Frontal cortex (tissue), 4 donors: ENCODE data around the gene FBXO3. TPM values are rescaled to one million over a fixed set of nuclear protein-coding genes. Genes with fewer than 3 reads are reported as not detected.

Source experiments
- DNase-seq, 2 donors: peaks; one replicate each; pipeline ENCODE4 v3.0.0; 2012; ENCODE audit warnings: low spot score in 2 of 2
- FAIRE-seq: peaks from 2 replicates; lab custom pipeline; 2012; peaks lifted over from hg19 to GRCh38; lab: Jason Lieb, UNC
- total RNA-seq: library from RNA; depleted of rRNA; stranded (reverse); fragments of >200 nt; gene quantifications from one replicate; pipeline ENCODE4 v1.2.3, GENCODE V29; 2014
- donor health status: control.
- donor health status: control.
- donor health status: control.

FBXO3 gene
- total RNA-seq, 1 donor from 2014 or later = 90.9 TPM

DNA sequence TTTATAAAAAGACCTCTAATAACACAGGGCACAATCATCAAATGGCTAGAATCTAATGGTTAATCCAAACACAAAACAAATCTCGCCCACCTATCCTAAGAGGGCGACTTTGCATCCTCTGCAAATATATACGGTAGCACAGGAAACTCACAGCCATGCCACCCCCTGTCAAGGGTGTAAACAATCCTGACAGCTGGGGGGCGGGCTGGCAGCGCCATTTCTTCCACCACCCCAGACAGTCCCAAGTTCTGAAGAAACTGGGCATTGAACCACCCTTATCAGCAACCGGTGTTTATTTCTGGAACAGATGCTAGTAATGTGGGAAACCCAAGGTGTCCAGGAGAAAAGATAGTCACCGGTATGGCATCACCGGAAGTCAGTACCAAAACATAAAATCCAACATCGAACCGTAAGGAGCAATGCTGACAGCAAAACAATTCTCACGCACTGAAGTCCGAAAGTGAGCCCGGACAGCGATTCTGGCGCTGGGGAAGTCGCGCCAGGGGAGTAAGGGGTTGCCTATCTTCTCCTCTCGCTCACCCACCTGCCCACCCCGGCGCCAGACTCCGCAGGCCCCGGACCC, 825 bp downstream of the FBXO3 start:
- DNase-seq (peak; percentile 29 to 31), FAIRE-seq (no peak)

DNA sequence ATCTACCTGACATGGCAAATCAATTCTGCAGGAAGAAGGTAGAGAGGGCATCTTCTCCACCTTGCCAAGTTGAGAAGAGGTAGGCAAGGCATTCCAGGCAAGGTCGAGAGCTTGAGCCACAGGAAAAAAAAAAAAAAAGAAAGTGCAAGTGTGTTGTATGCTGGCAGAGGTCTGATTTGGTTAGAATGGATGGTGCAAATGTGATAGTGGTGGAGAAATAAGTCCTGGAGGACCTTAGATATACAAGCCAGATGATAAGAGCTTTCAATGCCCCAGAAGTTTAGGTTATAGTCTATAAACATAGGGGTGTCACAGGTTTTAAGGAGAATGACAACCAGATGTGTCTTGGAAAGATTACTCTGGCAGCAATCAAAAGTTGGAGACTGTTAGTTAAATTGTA, 1.4 kb downstream of the FBXO3 start:
- DNase-seq = no peak
- no peak for FAIRE-seq

DNA sequence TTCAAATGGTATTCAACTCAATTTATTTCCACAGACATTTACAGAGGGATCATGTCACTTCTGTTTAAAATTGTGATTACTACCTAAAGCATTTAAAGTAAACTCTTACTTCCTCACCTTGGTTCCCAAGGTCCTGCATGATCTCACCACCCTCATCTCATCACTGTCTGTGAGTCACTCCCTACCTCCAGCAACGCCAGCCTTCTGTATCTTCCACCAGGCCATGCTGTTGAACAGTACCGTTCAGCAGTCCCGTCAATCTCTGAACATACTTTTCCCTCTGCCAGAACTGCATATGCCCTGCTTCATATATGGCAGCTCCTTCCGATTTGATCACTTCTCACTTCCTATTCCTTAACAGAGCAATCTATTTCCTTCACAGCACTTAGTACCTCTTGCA, 2.0 kb downstream of the FBXO3 start:
- DNase-seq (no peak), FAIRE-seq (no peak)

DNA sequence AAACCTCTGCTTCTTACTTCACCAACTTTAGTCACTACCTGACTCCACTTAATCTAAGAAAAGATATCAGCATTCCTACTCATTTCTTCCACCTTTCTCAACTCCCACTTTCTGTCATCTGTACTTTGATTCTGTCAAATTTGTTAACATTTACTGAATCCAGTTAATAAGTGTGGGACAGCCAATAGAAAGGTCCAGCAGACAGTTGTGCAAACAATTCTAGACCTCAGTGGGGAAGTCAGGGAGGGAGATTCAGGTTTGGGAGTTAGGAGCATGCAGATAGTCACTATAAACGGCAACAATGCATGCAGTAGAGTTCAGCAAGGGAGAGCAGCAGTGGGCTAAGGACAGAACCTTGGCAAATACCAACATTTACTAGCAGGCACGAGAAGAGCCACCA, 4.1 kb downstream of the FBXO3 start:
- no peak for DNase-seq
- FAIRE-seq = no peak

DNA sequence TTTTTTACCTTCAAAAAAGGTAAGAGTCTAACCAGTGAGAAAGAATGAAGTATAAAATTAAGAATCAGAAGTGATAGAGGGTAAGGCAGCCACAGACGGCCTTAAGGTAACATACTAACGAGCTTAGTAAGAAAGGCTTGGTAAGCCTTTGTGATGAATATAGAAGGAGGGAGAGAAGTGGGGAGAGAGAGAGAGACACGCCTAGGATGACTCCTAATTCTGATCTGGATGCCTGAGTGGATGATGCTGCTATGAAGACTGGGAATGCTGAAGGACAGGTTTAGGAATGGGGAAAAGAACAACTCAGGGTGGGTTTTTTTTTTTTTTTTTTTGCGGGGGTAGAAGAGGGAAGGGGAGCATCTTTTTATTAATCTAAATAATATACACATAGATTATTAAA, 4.8 kb downstream of the FBXO3 start:
- FAIRE-seq (no peak), DNase-seq (no peak)

DNA sequence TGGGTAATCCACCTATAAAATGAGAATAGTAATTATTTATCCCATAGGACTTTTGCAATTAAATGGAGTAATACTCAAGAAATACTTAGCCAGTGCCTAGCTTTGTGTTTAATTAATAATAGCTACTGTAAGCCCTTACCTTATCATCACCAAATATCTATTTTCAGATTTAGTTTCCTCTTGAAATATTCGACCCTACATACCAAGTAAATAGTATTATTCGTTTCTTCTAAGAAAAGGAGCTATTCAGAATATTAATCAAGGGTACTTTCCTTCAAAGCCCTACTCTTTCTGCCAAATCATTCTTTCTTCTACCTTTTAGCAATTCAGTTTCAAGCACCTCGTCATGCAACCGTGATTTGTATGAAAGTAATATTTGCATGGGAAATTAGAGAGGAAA, 6.7 kb downstream of the FBXO3 start:
- FAIRE-seq (no peak), DNase-seq (no peak)

DNA sequence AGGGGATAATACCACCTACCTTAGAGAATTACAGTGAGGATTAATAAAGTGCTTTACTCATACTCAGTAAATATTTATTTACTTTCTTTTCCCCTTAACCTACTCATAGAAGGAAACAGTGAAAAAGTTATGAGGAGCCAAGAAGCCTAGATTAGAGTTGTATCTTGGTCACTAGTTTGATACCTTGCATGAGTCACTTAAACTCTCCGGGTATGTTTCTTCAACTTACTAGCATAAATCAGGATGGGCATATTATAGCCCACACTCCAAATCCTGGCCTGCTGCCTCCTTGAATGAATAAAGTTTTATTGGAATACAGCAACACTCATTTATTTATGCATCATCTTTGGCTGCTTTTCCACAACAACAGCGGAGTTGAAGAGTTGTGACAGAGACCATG, 8.2 kb downstream of the FBXO3 start:
- DNase-seq = no peak

DNA sequence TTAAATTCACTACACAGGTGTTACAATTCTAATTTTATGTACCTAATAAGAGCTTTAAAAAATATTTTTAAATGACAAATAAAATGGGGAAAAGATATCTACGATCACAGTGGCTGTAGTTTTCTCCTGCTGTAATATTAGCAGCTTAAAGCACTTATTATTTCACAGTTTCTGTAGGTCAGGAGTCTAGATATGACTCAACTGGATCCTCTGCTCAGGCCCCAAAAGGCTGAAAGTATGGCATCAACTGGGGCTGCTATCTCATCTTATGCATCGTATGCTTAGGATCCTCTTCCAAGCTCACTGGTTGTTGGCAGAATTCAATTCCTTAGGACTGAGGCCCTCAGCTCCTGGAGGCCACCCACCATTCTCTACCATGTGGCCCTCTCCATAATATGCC, 12.8 kb downstream of the FBXO3 start:
- DNase-seq (no peak), FAIRE-seq (no peak)

More for the DNA sequence above, 8.2 kb downstream of the FBXO3 start:
- FAIRE-seq = no peak

DNA sequence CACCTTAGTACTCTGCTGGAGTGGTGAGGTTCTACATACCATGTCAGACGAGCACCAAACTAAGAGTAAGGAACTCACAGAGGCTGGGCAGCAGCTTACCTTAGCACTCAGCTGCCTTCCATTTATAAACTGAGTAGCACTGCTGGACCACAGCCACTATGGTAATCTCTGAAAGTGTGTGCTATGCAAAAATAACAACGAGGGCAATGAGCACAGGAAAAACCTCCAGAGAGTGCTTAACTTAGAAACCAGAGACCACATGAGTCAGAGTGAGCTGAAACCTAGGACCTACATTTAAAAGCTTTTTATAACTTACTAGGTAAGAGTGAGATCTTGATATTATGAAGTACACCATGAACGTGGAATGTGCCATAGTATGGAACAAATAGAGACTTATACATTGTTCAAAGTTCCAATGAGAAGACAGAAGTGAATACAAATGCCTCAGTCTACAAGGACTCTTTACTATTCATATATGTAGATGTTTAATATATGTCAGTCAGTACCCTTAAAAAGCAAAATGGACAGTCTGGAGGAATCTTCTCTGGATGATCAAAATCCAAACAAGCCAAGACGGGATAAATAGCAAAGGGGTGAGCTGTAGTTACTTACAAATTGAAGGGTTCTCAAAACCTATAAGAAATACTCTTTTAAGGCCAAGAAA, 20.9 kb downstream of the FBXO3 start:
- FAIRE-seq (no peak), DNase-seq (no peak)

DNA sequence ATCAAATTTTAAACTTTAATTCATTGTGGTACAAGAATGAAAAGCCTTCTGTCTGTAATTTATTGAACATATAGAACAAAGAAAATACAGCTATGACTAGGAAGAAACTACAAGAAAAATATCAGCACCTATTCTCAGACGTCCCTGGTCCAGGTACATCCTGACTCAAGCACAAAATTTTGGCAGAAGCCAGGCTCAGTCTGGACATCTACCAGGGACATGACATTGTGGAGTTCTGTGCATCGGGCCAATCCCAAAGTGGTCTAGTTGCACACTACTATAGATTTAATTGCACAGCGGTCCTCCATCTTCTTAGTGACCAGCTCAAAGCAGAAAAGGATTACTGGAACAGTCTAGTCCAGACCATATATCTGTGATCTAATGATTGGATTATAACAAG, 22.4 kb downstream of the FBXO3 start:
- no peak for DNase-seq
- no peak for FAIRE-seq

DNA sequence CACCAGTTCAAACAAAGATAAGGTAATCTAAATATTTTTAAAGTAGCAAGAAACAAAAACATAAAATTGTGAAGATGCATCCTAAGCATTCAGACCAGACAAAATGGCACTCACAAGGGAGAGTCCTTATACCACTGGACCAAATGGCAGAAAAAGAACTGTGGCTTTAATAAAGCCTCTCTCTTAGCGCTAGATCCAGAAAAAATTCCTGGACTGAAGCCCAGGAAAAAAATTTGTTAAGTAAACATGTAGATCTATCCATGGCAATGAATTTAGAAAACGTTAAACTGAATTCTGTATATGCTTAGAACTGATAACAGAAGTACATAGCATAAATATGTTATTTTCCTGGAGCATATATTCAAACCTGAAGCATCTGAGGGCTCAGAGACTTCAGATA, 26.3 kb downstream of the FBXO3 start:
- FAIRE-seq = no peak
- no peak for DNase-seq

DNA sequence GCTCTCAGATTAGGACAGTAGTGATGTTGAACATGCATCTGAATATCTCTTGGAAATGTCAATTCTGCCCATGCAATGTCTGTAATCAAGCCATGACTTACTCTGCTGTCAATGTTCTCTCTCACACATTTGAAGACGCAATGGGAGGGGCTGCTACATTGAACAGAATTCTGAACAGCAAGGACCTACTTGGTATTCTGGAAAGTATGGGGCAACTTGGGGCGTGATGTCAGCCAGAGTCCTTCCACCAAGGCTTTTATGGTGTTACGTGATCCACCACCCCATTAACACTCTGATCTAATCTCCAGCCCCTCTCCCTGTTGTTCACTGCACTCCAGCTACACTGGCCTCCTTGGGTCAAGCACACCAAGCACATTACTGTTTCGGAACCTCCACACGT, 31.0 kb downstream of the FBXO3 start:
- FAIRE-seq (no peak), DNase-seq (no peak)

DNA sequence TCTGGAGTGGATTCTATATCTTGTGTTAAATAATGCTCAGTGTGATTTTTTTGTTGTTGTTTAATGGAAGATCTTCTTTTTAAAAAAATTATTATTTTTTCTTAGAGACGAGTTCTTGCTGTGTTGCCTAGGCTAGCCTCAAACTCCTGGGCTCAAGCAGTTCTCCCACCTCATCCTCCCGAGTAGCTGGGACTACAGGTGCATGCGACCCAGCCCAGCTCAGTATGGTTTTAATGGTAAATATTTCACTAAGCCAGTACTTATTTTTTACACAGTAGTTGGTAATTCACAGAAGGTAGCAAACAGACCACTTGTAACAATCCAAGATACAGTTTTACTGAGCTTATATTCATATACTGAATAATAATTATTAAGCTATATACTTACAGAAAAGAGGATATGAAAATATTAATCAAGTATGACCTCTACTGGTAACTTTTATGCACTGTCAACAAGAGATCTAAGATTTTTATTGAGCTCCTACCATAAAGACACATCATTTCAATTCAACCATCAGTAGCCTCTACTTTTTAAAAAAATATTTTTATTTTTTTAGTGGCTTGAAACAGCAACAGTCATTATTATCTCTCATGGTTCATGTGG, 32.0 kb downstream of the FBXO3 start:
- FAIRE-seq = peak; percentile 85
- DNase-seq = no peak

DNA sequence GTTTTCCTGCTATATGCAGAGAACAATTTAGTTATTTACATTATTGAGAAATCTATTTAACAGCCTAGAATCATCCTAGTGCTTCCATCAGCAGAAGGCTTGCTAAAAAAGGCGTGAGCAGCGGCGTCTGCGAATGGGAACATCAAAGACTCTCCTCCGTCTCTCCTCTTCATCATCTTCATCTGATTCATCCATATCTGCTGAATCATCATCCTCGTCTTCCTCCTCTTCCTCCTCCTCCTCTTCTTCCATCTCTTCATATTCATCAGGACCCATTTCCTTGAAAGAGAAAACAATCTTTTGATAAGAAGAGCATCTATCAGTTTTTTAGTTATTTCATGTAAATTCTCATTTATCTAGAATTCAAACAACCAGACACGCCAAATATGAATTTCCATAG, 32.5 kb downstream of the FBXO3 start:
- no peak for FAIRE-seq
- DNase-seq = no peak

DNA sequence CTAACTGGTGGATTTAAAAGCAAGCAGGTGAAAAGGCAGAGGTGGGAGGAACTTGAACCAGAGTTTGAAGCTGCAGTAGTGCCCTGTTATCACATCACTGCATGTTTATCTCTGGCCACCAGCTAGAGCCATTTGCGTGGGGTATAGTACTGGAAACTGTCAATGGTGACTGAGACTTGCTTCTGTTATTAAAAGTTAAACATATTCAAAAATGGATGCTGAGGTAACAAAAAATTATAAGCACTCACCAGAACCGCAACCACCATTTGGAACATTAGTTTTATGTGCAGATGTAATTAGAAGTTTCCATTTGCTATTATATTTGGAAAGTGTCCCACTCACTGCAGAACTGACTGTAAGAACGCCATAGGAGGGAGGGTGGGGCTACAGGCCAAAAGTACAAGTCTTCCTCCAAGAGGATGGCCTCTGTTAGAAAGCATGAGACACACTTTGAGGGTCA, 36.9 kb downstream of the FBXO3 start:
- FAIRE-seq (no peak), DNase-seq (no peak)

DNA sequence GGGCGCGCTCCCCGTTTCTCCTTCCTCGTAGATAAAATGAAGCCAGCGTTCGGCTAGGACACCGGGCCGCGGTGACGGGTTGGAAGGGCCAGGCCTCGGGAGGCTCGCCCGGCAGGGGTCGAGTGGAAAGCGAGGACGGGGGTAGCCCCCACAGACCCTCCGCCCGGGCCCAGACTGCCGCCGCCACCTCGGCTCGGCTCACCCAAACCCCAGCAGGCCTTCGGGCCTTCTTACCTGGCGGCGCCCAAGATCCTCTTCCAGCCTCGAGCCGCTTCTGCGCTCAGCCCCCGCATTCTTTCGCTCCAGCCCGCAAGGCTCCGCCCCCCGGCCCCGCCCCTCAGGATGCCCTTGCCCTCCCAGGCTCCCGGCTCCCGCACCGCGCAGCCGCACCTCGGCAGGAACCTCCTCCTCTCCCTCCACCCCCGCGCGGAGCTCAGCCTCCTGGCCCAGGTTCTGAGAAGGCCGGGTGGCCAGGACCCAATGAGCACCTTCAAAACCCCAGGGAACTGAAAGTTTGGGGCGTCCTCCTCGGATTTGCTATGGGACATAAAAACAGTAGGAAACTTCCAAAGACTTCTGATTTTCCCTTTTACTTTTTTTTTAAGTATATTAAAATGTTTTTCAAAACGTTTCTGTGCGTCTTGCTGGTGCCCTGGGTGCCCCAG, 38.0 kb downstream of the FBXO3 start, which contains the start of gene CD59:
CD59 (minus strand) TSS at position 276 of the 665 bp plus-strand sequence. CDS start 13,978 bp downstream, outside the sequence.
- DNase-seq (peak; percentile 72 to 86), FAIRE-seq (no peak)

DNA sequence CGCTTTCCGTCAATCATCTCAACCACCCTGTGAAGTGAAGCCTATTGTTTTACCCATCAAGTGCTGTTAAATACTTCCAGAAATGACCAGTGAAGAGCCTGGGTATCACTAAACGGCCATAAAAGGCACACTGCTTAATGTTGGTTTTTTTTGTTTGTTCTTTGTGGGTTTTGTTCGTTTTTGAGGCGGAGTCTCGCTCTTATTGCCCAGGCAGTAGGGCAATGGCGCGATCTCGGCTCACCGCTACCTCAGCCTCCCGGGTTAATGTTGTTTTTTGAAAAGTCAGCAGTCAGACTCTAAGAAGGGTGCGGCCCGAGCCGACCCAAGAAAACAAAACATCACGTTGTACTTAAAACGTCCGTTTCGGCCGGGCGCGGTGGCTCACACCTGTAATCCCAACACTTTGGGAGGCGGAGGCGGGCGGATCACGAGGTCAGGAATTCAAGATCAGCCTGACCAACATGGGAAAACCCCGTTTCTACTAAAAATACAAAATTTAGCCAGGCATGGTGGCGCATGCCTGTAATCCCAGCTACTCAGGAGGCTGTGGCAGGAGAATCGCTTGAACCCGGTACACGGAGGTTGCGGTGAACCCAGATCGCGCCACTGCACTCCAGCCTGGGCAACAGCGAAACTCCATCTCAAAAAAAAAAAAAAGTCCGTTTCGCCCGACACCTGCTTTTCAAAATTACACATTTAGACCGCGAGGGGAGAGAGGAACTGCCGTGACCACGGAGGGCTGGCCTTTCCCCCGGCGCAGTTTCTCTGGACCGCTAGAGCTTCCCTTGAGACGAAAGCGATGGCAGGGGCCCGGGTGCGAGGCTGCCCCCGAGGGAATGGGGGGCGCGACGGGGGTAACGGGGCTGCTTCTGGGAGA, 38.8 kb downstream of the FBXO3 start:
- DNase-seq (no peak), FAIRE-seq (no peak)

DNA sequence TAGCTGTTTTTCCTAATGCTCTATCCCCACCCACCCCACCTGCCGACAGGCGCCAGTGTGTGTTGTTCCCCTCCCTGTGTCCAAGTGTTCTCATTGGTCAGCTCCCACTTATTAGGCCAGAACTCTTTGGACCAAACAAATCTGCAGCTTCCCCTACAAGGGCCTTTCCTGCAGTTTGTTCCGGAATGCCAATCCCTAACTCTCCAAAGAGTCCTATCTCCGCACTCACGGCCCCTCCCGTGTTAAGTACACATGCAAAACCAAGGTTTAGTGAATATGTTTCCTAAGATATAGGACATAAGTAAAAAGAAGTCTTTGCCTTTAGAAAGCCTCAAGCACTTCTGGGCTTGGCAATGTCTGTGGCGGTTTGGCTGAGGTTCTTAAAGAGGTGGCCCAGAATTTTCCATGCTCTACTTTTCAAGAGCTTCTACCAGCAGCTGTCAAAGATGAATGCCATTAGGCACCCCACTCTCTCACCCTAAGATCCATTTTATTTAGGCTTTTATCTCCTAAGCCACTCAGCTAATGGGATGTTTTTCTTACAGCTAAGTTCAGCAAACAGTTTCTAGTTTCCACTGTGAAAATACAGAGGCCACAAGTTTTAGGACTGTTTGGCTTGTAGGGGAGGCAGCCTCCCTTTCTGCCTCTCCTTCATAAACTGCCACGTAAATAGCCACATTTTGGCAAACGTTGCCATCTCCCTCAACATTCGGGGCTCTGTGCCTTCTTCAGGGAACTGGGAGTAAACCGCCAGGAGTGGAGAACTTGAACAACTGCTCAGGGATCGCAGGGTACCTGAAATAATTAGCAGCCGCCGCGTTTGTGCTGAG, 39.7 kb downstream of the FBXO3 start:
- DNase-seq = no peak
- FAIRE-seq = no peak

DNA sequence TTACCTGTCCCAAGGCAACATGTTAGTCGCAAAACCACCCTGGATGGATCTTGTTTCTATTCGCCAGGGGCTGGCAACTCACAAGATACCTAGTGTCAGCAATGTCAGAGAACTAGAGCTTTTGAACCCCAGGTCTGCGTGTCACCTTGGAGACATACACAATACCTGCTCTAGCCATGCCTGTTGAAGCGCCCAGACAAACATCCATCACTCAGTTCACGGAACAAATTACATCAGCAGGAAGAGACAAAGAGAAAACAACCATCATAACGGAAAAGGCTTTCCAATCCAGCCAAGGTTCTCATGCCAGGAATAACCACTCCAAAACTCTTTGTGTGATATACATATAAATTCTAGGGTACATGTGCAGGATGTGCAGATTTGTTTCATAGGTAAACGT, 40.3 kb downstream of the FBXO3 start:
- FAIRE-seq (no peak), DNase-seq (no peak)
